Rectal smooth muscle tissue (tissue), 1 donor: ENCODE results near the gene IREB2.
"Not testable (repeated sequence)": the region's sequence is repeated elsewhere in the genome, so short reads cannot be mapped to it uniquely, and the experiment has no call there.

Experiments
- H3K27ac ChIP-seq: one replicate; pipeline ENCODE4 v1.7.0; 2013; ENCODE audit warnings: low read depth, low read length, inconsistent platforms
- H3K27me3 ChIP-seq: one replicate; pipeline ENCODE4 v1.7.0; 2013; ENCODE audit warnings: low read length; ENCODE audit not compliant: control insufficient read depth, insufficient read depth
- H3K36me3 ChIP-seq: one replicate; pipeline ENCODE4 v1.7.0; 2013; ENCODE audit warnings: low read length; ENCODE audit not compliant: control insufficient read depth, insufficient read depth
- H3K4me1 ChIP-seq: one replicate; pipeline ENCODE4 v1.7.0; 2013; ENCODE audit warnings: low read length; ENCODE audit not compliant: control insufficient read depth, insufficient read depth
- H3K4me3 ChIP-seq: one replicate; pipeline ENCODE4 v1.7.0; 2013; ENCODE audit warnings: low read length
- H3K9ac ChIP-seq: one replicate; pipeline ENCODE4 v1.7.0; 2013; ENCODE audit warnings: low read length

Gene IREB2

GRCh38 chr15:78469031-78469430 lies 31.0 kb downstream of the IREB2 start:
- no peaks in the 10 kb centered on the region for H3K27me3 ChIP-seq
- H3K9ac ChIP-seq: no peak overlapping the region
- H3K4me1 ChIP-seq: no peaks in the 10 kb centered on the region
- no peak overlapping the region for H3K4me3 ChIP-seq
- no peak overlapping the region for H3K27ac ChIP-seq
- H3K36me3 ChIP-seq: peaks cover 19% of the 10 kb centered on the region

GRCh38 chr15:78477295-78477694 lies 39.3 kb downstream of the IREB2 start:
- no peak overlapping the region for H3K27ac ChIP-seq
- peaks cover 7% of the 10 kb centered on the region for H3K36me3 ChIP-seq
- no peaks in the 10 kb centered on the region for H3K4me1 ChIP-seq
- H3K4me3 ChIP-seq: no peak overlapping the region
- no peaks in the 10 kb centered on the region for H3K27me3 ChIP-seq
- H3K9ac ChIP-seq: no peak overlapping the region

GRCh38 chr15:78479650-78480049 lies 41.6 kb downstream of the IREB2 start:
- no peak overlapping the region for H3K9ac ChIP-seq
- H3K36me3 ChIP-seq: peaks cover 10% of the 10 kb centered on the region
- no peaks in the 10 kb centered on the region for H3K4me1 ChIP-seq
- H3K27me3 ChIP-seq: no peaks in the 10 kb centered on the region
- H3K4me3 ChIP-seq: no peak overlapping the region
- no peak overlapping the region for H3K27ac ChIP-seq

GRCh38 chr15:78481917-78482316 lies 43.9 kb downstream of the IREB2 start:
- no peak overlapping the region for H3K27ac ChIP-seq
- H3K4me3 ChIP-seq: no peak overlapping the region
- H3K36me3 ChIP-seq: peaks cover 16% of the 10 kb centered on the region
- H3K27me3 ChIP-seq: no peaks in the 10 kb centered on the region
- H3K9ac ChIP-seq: no peak overlapping the region
- H3K4me1 ChIP-seq: no peaks in the 10 kb centered on the region

- Histone ChIP-seq H3K9ac (no peak overlapping the region), H3K36me3 (peaks cover 13% of the 10 kb centered on the region), H3K4me1 (no peaks in the 10 kb centered on the region), H3K27me3 (no peaks in the 10 kb centered on the region), H3K4me3 (no peak overlapping the region), H3K27ac (no peak overlapping the region)
Measured at GRCh38 chr15:78492872-78493271, 54.9 kb downstream of the IREB2 start.

- no peak overlapping the region for H3K4me3 ChIP-seq
- no peak overlapping the region for H3K9ac ChIP-seq
- no peaks in the 10 kb centered on the region for H3K27me3 ChIP-seq
- H3K36me3 ChIP-seq: peaks cover 8% of the 10 kb centered on the region
- no peak overlapping the region for H3K27ac ChIP-seq
- H3K4me1 ChIP-seq: no peaks in the 10 kb centered on the region
Measured at GRCh38 chr15:78501857-78502256, 63.8 kb downstream of the IREB2 start.

GRCh38 chr15:78502641-78503040 lies 64.6 kb downstream of the IREB2 start:
- no peaks in the 10 kb centered on the region for H3K4me1 ChIP-seq
- no peaks in the 10 kb centered on the region for H3K27me3 ChIP-seq
- H3K9ac ChIP-seq: no peak overlapping the region
- no peak overlapping the region for H3K27ac ChIP-seq
- peaks cover 8% of the 10 kb centered on the region for H3K36me3 ChIP-seq
- no peak overlapping the region for H3K4me3 ChIP-seq

GRCh38 chr15:78506971-78507830 lies 69.2 kb downstream of the IREB2 start, which contains the start of gene HYKK:
Gene HYKK, plus strand, starts transcription at chr15:78507577. Its CDS starts 5,512 bp downstream, at chr15:78513089.
- H3K27ac ChIP-seq: peak within 1 kb of the TSS; percentile 42
- peak within 1 kb of the TSS; percentile 61 for H3K9ac ChIP-seq
- no peaks in the 10 kb centered on the region for H3K36me3 ChIP-seq
- H3K4me3 ChIP-seq: peak within 1 kb of the TSS; percentile 83
- no peaks in the 10 kb centered on the region for H3K27me3 ChIP-seq
- peaks cover 6% of the 10 kb centered on the region for H3K4me1 ChIP-seq

GRCh38 chr15:78507831-78508160 lies 69.8 kb downstream of the IREB2 start:
- Histone ChIP-seq H3K27me3 (no peaks in the 10 kb centered on the region), H3K27ac (peak overlapping the region; percentile 7), H3K4me1 (peaks cover 6% of the 10 kb centered on the region), H3K9ac (peak overlapping the region; percentile 61), H3K4me3 (peak overlapping the region; percentile 83), H3K36me3 (no peaks in the 10 kb centered on the region)

GRCh38 chr15:78508272-78508671 lies 70.3 kb downstream of the IREB2 start:
- Histone ChIP-seq H3K4me3 (peak overlapping the region; percentile 83), H3K27ac (no peak overlapping the region), H3K36me3 (no peaks in the 10 kb centered on the region), H3K27me3 (no peaks in the 10 kb centered on the region), H3K4me1 (peaks cover 6% of the 10 kb centered on the region), H3K9ac (no peak overlapping the region)

- H3K27ac ChIP-seq: no peak overlapping the region
- peaks cover 6% of the 10 kb centered on the region for H3K4me1 ChIP-seq
- no peaks in the 10 kb centered on the region for H3K27me3 ChIP-seq
- H3K4me3 ChIP-seq: no peak overlapping the region
- no peaks in the 10 kb centered on the region for H3K36me3 ChIP-seq
- no peak overlapping the region for H3K9ac ChIP-seq
Measured at GRCh38 chr15:78509726-78510312, 71.8 kb downstream of the IREB2 start.

GRCh38 chr15:78520035-78520434 lies 82.0 kb downstream of the IREB2 start:
- H3K4me1 ChIP-seq, H3K9ac ChIP-seq, H3K27me3 ChIP-seq, H3K4me3 ChIP-seq, H3K36me3 ChIP-seq, H3K27ac ChIP-seq: not testable (repeated sequence)

GRCh38 chr15:78524230-78524629 lies 86.2 kb downstream of the IREB2 start:
- H3K27ac ChIP-seq: no peak overlapping the region
- no peak overlapping the region for H3K4me3 ChIP-seq
- H3K9ac ChIP-seq: no peak overlapping the region
- H3K27me3 ChIP-seq: no peaks in the 10 kb centered on the region
- no peaks in the 10 kb centered on the region for H3K4me1 ChIP-seq
- H3K36me3 ChIP-seq: peaks cover 3% of the 10 kb centered on the region
